Mononuclear cell (primary cell): Measurements from ENCODE around the gene APLP2. TPM values are rescaled to one million over a fixed set of nuclear protein-coding genes. Genes with fewer than 3 reads are reported as not detected.
"Not testable (repeated sequence)": the region's sequence is repeated elsewhere in the genome, so short reads cannot be mapped to it uniquely, and the experiment has no call there.

Experiments
- H3K27me3 ChIP-seq: 2 replicates; pipeline ENCODE4 v1.6.0; 2011; ENCODE audit warnings: low read length, control low read depth; ENCODE audit not compliant: insufficient read depth
- H3K4me1 ChIP-seq: 2 replicates; pipeline ENCODE4 v1.5.1; 2011; ENCODE audit warnings: mild to moderate bottlenecking, low read length, control low read depth; ENCODE audit not compliant: insufficient read depth
- H3K4me3 ChIP-seq: 2 replicates; pipeline ENCODE4 v1.5.1; 2011; ENCODE audit warnings: mild to moderate bottlenecking, low read length, moderate library complexity
- H3K9me3 ChIP-seq: 2 replicates; pipeline ENCODE4 v1.5.1; 2011; ENCODE audit warnings: low read depth, mild to moderate bottlenecking, control low read depth, low read length
- total RNA-seq: library from RNA; depleted of rRNA; stranded (reverse); fragments of >200 nt; gene quantifications from one replicate; pipeline ENCODE4 v1.2.3, GENCODE V29; 2012

APLP2 gene
- total RNA-seq, 1 donor, result 316 TPM

DNA sequence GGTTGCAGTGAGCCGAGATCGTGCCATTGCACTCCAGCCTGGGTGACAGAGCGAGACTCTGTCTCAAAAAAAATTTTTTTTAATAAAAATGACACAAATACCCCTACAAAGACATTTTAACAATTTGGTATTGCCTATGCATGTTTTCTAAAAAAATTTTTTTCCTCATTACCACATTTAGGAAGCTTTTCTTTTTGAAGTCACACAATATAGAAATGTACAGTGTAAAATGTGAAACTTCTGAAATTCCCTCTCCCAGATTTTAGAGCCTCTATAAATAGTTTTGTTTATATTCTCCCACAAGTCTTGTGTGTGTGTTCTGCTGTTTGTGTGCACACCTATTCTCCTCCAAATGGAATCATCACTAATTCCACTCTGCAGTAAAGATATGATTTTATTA is 97.5 kb downstream of the APLP2 start:
- H3K27me3 ChIP-seq, result no peaks in the 10 kb centered on the region
- H3K4me3 ChIP-seq, result no peak overlapping the region
- H3K9me3 ChIP-seq, result no peaks in the 10 kb centered on the region
- H3K4me1 ChIP-seq, result peaks cover 42% of the 10 kb centered on the region

DNA sequence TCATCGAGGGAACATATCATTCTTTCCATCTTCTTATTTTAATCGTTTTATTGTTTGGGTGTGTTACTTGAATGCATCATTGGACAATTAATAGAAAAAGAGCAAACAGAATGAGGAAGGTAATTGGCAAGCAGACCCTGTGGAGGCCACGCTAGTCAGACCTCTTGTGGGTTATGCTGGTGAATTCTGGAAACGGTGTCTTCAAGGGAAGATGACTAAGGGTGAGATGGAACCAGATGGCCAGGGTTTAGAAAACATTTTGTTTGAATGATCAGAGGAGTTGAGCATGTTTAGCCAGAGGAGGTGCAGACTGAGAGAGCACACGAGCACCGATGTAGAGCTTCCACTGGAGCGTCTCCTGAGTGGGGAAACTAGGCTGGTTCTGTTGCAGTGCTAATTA is 98.4 kb downstream of the APLP2 start:
- Histone ChIP-seq H3K9me3 (no peaks in the 10 kb centered on the region), H3K4me1 (peaks cover 32% of the 10 kb centered on the region), H3K27me3 (no peaks in the 10 kb centered on the region), H3K4me3 (no peak overlapping the region)

DNA sequence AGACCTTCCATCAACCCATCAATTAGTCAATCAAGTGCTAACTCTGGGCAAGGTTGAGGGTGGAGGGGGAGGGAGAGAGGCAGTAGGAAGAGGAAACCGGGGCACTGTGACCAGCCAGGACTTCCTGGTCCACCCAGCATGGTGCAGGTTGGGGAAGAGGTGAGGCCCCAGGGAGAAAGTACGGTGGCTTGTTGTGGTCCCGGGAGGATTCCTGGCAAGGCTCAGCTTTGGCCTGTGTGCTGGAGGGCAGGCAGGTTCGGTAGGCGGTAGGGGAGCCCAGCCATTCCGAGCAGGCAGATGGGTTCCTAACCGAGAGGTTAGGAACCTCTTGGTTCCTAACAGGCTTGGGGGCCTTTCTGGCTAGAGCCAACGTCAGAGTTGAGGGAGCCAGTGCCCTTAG is 100.7 kb downstream of the APLP2 start:
- no peak overlapping the region for H3K4me3 ChIP-seq
- H3K4me1 ChIP-seq, result peaks cover 12% of the 10 kb centered on the region
- H3K27me3 ChIP-seq, result no peaks in the 10 kb centered on the region
- no peaks in the 10 kb centered on the region for H3K9me3 ChIP-seq

DNA sequence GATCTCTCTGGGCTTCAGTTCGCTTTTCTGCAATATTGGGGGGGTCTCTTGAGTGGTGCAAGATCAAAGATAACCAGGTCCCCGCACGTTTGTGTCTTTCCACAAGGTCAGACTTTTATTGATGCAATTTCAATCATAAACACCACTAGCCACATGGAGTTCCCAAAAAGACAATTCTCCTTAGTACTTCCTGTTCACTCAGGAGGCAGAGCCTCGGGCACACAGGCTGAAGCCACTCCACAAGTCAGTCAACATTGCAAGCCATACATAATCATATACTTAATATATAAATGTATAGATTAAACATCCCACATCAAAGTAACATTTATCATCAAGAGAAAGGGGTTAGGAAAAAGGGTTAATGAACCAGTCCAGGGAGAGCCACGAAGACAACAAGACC is 101.8 kb downstream of the APLP2 start:
- no peaks in the 10 kb centered on the region for H3K27me3 ChIP-seq
- no peaks in the 10 kb centered on the region for H3K9me3 ChIP-seq
- peaks cover 2% of the 10 kb centered on the region for H3K4me1 ChIP-seq
- no peak overlapping the region for H3K4me3 ChIP-seq

DNA sequence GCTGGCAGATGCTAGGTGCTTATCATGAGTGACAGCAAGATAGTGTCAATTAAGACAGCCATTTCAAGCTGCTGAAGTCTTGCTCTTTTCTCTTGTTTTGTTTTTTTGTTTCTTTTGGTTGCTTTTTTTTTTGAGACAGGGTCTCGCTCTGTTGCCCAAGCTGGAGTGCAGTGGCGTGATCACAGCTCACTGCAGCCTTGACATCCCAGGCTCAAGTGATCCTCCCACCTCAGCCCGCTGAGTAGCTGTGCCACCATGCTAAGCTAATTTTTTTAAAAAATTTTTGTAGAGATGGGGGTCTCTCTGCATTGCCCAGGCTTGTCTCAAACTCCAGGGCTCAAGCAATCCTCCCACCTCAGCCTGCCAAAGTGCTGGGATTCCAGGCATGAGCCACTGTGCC is 102.3 kb downstream of the APLP2 start:
- H3K4me1 ChIP-seq, H3K4me3 ChIP-seq, H3K9me3 ChIP-seq, H3K27me3 ChIP-seq: not testable (repeated sequence)

DNA sequence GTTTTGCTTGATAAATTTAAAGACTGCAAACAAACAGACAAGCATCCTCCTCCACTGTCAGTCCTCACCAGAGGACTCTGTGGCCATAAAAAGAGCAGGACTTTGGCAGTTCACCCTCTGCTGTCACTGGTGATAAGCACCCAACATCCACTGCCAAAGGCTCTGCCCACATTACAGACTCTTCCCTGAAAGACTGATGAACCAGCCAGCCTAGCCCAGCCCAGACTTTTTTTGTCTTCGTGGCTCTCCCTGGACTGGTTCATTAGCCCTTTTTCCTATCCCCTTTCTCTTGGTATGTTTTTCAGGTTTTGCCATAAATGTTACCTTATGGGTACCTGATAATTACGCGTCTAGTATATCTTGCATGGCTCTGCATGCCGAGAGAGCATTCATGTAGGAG is 104.9 kb downstream of the APLP2 start:
- no peak overlapping the region for H3K4me3 ChIP-seq
- H3K27me3 ChIP-seq, result no peaks in the 10 kb centered on the region
- no peaks in the 10 kb centered on the region for H3K9me3 ChIP-seq
- no peaks in the 10 kb centered on the region for H3K4me1 ChIP-seq

DNA sequence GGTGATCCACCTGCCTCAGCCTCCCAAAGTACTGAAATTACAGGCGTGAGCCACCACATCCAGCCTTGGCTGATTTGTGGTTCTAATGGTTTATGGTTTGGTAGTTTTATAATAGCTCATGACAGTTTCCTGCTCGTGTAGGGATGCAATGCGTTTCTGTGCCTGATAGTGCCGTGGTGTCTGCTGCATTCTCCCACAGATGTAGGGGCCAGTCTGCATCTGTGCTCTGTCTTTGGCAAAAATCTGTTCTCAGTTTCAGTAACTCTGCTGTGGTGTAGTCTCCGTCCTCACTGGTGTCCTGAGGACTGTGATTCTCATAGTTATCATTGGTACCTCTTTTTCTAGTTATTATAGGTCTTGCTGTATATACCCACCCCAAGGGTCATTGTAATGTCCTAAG is 106.2 kb downstream of the APLP2 start:
- no peaks in the 10 kb centered on the region for H3K9me3 ChIP-seq
- no peak overlapping the region for H3K4me3 ChIP-seq
- no peaks in the 10 kb centered on the region for H3K27me3 ChIP-seq
- H3K4me1 ChIP-seq, result peaks cover 11% of the 10 kb centered on the region

DNA sequence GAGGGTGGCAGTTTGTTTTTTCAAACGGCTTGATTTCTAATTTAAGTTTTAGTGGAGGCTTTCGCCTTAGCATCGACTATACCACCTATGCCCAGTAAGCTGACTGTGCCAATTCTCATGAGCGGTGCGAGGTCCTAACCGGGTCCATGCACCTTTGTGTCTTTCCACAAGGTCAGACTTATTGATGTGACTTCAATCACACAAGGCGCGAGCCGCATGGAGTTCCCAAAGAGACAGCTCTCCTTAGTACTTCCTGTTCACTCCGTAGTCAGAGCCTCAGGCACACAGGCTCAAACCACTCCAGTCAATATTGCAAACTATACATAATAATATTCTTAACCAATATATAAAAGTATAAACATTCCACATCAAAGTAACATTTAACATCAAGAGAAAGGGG is 108.1 kb downstream of the APLP2 start:
- Histone ChIP-seq H3K27me3 (no peaks in the 10 kb centered on the region), H3K4me3 (no peak overlapping the region), H3K9me3 (no peaks in the 10 kb centered on the region), H3K4me1 (peaks cover 28% of the 10 kb centered on the region)

DNA sequence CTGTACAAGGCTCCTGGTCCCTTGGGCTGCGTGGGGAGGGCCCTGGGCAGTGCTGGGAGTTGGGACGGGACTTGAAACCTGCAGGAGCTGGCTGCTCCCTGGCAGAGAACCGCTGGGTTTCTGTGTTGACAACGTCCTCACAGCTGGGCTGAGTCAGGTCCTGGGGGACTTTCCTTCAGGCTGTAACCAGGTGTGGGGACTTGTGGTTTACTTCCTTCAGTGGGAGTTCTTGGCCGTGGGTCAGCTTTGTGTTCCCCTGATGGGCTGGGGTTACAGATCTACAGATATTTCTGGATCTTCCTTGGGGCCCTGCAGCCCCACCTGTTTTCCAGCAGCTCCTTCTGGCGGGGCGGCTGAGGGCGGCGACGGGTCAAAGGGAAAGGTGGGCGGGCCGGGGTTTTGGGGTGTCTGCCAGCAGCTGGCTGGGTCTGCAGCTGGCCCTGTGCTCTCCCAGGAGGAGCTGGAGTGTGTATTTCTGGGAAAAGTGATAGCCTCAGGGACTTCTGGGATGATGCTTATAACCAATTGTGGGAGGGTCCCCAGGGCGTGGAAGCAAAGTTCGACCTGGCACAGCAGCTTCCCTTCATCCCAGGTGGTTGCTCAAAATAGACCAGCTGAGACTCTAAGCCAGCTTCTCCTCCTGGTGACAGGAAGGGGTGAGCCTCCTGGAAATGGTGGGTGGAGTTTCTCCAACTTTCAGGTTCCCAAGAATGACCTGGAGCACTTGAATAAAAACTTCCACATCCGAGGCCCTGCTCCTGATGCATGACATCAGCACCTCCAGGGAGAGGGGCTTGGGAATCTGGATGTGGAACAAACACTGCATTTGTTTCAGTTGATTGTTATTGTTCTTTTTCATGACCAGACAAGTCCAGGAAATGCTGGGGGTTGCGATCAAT is 109.0 kb downstream of the APLP2 start:
- Histone ChIP-seq H3K4me3 (no peak overlapping the region), H3K4me1 (peaks cover 28% of the 10 kb centered on the region)

DNA sequence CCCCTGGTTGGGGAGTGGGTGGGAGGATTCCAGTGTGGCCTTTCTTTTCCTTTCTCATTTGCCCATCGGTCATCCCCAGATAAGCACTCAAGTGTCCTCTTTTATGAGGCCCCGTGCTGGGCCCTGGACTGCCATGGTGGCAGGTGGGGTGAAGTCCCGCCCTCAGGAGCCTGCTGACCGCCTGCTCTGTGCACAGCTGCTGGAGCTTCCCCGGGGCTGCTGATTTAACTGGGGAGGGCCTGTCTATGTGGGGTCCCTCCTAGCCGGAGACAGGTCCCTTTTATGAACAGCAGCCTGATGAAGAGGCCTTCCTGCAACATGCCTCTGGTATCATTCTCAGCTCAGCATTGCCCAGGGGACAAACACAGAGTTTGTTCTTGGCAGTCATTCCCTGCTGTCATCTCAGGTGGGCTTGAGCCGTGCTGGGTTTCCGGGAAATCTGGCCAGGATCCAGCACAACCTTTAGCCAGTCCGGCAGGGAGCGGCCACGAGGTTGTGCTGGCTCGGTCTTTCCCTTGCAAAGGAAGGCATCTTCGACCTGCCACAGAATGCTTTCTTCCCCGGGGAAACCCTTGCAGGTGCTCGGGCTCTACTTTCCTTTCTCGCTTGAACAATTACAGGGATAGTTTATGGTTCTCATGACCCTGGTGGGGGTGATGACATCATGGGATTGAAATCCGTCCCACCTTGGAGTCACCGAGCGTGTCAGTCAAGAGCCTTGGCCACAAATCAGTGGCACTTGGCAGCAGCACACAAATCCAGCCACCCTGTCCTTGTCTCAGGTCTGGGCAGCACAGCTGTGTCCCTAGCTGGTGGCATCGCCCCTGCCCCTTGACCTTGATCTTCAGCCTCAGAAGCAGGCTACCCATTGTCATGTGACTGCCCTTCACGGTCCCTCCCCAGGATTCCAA is 110.0 kb downstream of the APLP2 start:
- peaks cover 28% of the 10 kb centered on the region for H3K4me1 ChIP-seq
- H3K27me3 ChIP-seq, result no peaks in the 10 kb centered on the region
- no peak overlapping the region for H3K4me3 ChIP-seq
- H3K9me3 ChIP-seq, result no peaks in the 10 kb centered on the region

More for the DNA sequence above, 109.0 kb downstream of the APLP2 start:
- H3K27me3 ChIP-seq, result no peaks in the 10 kb centered on the region
- no peaks in the 10 kb centered on the region for H3K9me3 ChIP-seq

DNA sequence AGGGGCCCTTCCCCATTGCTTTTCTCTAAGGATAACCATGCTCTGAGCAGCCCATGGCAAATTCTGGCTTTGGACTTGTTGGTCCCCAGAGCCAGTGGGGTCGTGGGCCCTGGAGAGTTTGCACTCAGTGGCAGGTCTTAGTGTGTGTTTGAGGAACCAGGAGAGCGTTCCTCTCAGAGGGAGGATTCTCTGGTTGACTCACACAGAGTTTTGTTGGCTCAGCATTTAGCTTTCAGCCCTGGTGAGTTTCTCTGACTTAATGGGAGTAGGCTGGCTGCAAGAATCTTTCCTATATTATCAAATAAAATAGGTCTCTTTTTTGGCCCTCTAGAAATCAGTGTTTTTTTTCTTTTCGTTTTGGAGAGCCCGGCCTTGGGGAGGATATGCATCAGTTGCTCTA is 110.8 kb downstream of the APLP2 start:
- Histone ChIP-seq H3K4me3 (no peak overlapping the region), H3K4me1 (peaks cover 28% of the 10 kb centered on the region), H3K27me3 (no peaks in the 10 kb centered on the region), H3K9me3 (no peaks in the 10 kb centered on the region)

DNA sequence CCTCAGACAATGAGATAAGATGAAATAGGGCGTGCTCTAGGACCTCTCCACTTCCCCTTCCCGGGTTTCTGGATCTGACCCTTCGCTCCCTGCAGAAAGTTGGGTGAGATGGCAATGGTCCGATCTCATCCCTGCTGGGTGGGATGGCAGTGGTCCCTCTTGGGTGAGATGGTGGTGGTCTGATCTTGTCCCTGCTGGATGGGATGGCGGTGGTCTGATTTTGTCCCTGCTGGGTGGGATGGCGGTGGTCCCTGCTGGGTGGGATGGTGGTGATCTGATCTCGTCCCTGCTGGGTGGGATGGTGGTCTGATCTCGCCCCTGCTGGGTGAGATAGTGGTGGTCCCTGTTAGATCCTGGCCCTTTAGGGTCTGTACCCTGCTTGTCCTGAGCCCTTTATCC is 111.2 kb downstream of the APLP2 start:
- Histone ChIP-seq H3K4me1 (peaks cover 28% of the 10 kb centered on the region), H3K4me3 (no peak overlapping the region), H3K27me3 (no peaks in the 10 kb centered on the region), H3K9me3 (no peaks in the 10 kb centered on the region)

DNA sequence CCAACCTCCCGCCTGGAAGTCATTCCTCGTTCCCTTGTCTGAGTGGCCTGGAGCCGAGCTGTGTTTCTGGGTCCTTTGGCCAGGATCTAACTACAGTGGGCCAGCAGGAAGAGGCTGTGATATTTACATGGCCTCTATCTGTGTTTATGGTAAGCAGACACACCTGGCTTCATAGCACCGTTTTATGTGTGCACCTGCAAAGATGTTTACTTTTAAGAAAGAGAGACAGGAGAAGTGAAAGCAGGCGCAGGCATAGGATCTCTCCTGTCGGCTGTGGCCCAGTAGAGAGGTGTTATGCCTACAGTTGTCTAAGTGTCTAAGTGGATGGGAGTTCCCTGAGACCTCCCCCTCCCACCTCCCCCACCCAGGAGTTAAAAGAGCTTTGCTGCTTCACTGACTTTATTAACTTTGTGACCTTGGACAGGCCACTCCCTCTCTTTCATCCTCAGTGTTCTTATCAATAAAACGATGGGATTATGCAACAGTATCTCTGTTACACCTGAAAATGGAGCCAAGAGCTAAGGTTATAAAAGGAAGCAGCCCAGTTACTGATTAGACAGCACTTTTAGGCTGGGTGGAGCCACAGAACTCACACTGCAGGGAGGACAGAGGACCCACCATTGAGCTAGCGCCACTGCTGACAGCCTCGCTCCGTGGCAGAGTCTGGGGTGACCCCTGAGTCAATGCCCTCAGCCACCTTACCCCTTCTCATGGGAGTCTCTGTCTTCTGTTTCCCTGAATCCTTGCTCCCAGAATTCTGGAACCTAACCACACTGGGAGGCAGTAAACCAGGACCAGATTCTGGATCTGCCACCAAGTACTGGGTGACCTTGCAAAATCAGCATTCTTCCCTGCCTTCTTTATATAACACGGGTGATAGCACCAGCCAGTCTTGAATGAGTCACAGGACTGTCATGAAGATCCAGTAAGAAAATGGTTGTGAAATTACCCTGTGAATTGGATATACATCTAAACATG is 111.9 kb downstream of the APLP2 start:
- no peaks in the 10 kb centered on the region for H3K9me3 ChIP-seq
- H3K4me1 ChIP-seq, result peaks cover 28% of the 10 kb centered on the region
- no peaks in the 10 kb centered on the region for H3K27me3 ChIP-seq
- no peak overlapping the region for H3K4me3 ChIP-seq

DNA sequence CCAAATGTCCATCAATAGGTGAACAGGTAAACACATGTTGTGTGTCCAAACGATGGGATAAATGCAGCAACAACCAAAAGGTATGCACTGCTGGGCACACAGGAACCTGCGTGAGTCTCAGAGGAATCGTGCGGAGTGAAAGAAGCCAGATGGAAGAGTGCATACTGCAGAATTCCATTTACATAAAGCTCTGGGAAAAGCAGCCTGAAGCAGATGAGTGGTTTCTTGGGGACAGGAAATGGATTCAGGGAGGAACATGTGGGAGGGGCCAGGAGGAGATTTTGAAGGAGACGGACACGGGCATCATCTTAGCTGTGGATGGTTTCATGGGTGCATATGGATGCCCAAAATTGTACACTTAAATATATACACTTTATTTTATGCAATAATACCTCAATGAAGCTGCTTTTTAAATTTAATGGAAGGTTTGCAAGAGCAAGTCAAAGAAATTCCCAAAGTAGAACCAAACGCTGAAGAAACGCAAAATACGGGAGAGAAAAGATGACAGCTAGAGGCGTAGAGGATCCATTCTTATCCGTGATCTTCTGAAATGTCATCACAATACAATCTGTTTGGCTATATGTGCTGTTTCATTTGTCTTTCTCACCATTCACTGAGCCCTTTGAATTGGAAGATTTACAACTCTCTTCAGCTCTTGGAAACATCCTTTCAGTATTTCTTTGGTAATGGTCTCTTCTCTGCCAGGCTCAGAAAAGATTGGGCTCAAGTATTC is 114.3 kb downstream of the APLP2 start:
- Histone ChIP-seq H3K9me3 (no peaks in the 10 kb centered on the region), H3K27me3 (no peaks in the 10 kb centered on the region), H3K4me3 (no peak overlapping the region), H3K4me1 (peaks cover 28% of the 10 kb centered on the region)
